ENCODE data around the gene HIPK2. TPM values are rescaled to one million over a fixed set of nuclear protein-coding genes. Genes with fewer than 3 reads are reported as not detected.

The HIPK2 gene
- total RNA-seq, 4 donors from 2014 or later: 13.6 to 21.8 (median 18.2) TPM

GRCh38 chr7:139642283-139642682, 135.5 kb downstream of the HIPK2 start:
- Histone ChIP-seq H3K4me1 (peaks cover 5% of the 10 kb centered on the region), H3K9me3 (no peaks in the 10 kb centered on the region), H3K36me3 (no peaks in the 10 kb centered on the region), H3K27ac (no peak overlapping the region), H3K27me3 (no peaks in the 10 kb centered on the region), H3K4me3 (no peak overlapping the region)
- TF ChIP-seq CTCF (IDR thresholded peaks at IDR 0.05) (no peak), POLR2AphosphoS5 (IDR thresholded peaks at IDR 0.05) (no peak), POLR2A (IDR thresholded peaks at IDR 0.05) (no peak), EP300 (IDR thresholded peaks at IDR 0.05) (no peak)
- WGBS: 95% methylated on average over 4 of the region's 4 CpGs
- no peak for DNase-seq (ENCODE audit: low spot score in 2 of 2)

- Histone ChIP-seq H3K4me3 (no peak overlapping the region), H3K4me1 (peaks cover 5% of the 10 kb centered on the region), H3K27ac (no peak overlapping the region), H3K36me3 (no peaks in the 10 kb centered on the region), H3K27me3 (no peaks in the 10 kb centered on the region), H3K9me3 (no peaks in the 10 kb centered on the region)
- no peak for TF ChIP-seq EP300 (IDR thresholded peaks at IDR 0.05)
- TF ChIP-seq POLR2A (IDR thresholded peaks at IDR 0.05): no peak
- no peak for TF ChIP-seq CTCF (IDR thresholded peaks at IDR 0.05)
- no peak for TF ChIP-seq POLR2AphosphoS5 (IDR thresholded peaks at IDR 0.05)
- 93% methylated on average over 14 of the region's 14 CpGs for WGBS
- DNase-seq (ENCODE audit: low spot score in 2 of 2): no peak
Observed at GRCh38 chr7:139641337-139641992, 136.3 kb downstream of the HIPK2 start.

GRCh38 chr7:139640681-139641080, 137.1 kb downstream of the HIPK2 start:
- TF ChIP-seq POLR2A (IDR thresholded peaks at IDR 0.05) (no peak), EP300 (IDR thresholded peaks at IDR 0.05) (no peak), CTCF (IDR thresholded peaks at IDR 0.05) (no peak), POLR2AphosphoS5 (IDR thresholded peaks at IDR 0.05) (no peak)
- Histone ChIP-seq H3K27me3 (no peaks in the 10 kb centered on the region), H3K4me3 (no peak overlapping the region), H3K27ac (no peak overlapping the region), H3K4me1 (no peaks in the 10 kb centered on the region), H3K36me3 (no peaks in the 10 kb centered on the region), H3K9me3 (no peaks in the 10 kb centered on the region)
- 93% methylated on average over 2 of the region's 2 CpGs for WGBS
- no peak for DNase-seq (ENCODE audit: low spot score in 2 of 2)

GRCh38 chr7:139639563-139639962, 138.2 kb downstream of the HIPK2 start:
- 91% methylated on average over 6 of the region's 6 CpGs for WGBS
- H3K27me3 ChIP-seq: no peaks in the 10 kb centered on the region
- H3K4me1 ChIP-seq: no peaks in the 10 kb centered on the region
- no peak for TF ChIP-seq CTCF (IDR thresholded peaks at IDR 0.05)
- no peak for TF ChIP-seq EP300 (IDR thresholded peaks at IDR 0.05)
- no peak for TF ChIP-seq POLR2A (IDR thresholded peaks at IDR 0.05)
- TF ChIP-seq POLR2AphosphoS5 (IDR thresholded peaks at IDR 0.05): no peak
- H3K36me3 ChIP-seq: no peaks in the 10 kb centered on the region
- H3K9me3 ChIP-seq: no peaks in the 10 kb centered on the region
- H3K27ac ChIP-seq: no peak overlapping the region
- H3K4me3 ChIP-seq: no peak overlapping the region
- no peak for DNase-seq (ENCODE audit: low spot score in 2 of 2)

GRCh38 chr7:139635526-139636302, 142.1 kb downstream of the HIPK2 start:
- no peak for DNase-seq (ENCODE audit: low spot score in 2 of 2)
- TF ChIP-seq CTCF (IDR thresholded peaks at IDR 0.05): no peak
- no peak for TF ChIP-seq POLR2AphosphoS5 (IDR thresholded peaks at IDR 0.05)
- TF ChIP-seq POLR2A (IDR thresholded peaks at IDR 0.05): no peak
- no peak for TF ChIP-seq EP300 (IDR thresholded peaks at IDR 0.05)
- Histone ChIP-seq H3K9me3 (no peaks in the 10 kb centered on the region), H3K27me3 (no peaks in the 10 kb centered on the region), H3K4me3 (no peak overlapping the region), H3K36me3 (peaks cover 4% of the 10 kb centered on the region), H3K4me1 (no peaks in the 10 kb centered on the region), H3K27ac (no peak overlapping the region)
- 87% methylated on average over 27 of the region's 27 CpGs for WGBS
